ENCODE data around the gene NPM1.

Gene NPM1

GRCh38 chr5:171450423-171451331 lies 63.0 kb downstream of the NPM1 start:
- DNase-seq (ENCODE audit: low read depth): no peak

DNA sequence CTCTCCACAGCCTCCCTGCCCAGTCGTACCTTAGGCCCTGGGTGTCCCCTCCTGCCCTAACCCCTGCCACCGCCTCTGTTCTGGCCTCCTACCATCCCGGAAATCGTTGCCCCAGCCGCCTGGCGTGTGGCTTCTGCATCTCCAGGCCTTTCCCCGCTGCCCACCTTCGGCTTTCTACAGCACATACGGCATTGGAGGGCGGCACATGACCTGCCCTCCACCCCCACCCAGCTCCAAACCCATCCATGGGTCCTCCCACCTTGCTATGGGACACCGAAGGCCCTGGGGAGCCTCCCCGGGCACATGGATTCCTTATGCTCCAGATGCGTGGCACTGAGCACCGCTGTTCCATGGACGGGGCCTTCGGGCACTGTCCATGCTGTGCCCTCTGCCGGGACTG lies 63.8 kb downstream of the NPM1 start:
- DNase-seq (ENCODE audit: low read depth): no peak

- DNase-seq (ENCODE audit: low read depth): no peak
Observed at GRCh38 chr5:171453056-171453725, 65.5 kb downstream of the NPM1 start.

DNA sequence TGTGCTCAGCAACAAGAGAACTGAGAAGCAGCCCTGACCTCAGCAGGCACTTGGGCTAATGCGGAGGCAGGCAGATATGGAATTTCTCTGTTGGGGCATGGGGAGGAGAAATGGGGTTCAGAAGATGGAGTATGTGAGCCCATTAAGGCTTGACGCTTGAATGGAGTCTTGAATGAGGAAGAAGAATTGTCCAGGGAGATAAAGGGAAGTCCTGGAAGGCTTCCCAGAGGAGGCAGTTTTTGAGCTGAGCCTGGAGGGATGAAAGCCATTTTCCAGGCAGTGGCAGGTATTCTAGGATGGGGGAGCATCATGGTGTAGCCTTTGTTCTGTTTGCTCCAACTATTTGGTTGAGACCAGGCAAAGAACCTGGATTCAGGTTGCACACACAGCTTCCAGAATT lies 66.3 kb downstream of the NPM1 start:
- DNase-seq (ENCODE audit: low read depth): no peak

DNA sequence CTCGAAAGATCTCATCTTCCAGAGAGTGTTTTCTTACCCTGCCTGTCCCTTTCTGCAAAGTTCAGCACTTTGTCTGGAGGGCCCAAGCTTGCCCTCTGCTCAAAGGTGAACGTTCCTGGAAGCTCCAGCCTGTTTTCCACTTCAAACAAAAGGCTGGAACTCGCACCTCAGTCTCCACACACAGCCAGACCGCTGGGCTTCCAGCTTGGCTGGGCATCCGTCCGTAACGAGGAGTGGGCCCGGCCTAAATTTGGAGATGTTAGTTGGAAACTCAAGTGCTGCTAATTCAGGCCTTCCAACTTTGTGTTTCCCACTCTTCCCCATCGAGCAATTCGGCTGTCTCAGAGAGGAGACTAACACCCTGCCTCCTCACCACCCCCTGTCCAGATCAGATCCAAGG lies 66.9 kb downstream of the NPM1 start:
- DNase-seq (ENCODE audit: low read depth): no peak

- no peak for DNase-seq (ENCODE audit: low read depth)
Observed at GRCh38 chr5:171455522-171455921, 67.9 kb downstream of the NPM1 start.

DNA sequence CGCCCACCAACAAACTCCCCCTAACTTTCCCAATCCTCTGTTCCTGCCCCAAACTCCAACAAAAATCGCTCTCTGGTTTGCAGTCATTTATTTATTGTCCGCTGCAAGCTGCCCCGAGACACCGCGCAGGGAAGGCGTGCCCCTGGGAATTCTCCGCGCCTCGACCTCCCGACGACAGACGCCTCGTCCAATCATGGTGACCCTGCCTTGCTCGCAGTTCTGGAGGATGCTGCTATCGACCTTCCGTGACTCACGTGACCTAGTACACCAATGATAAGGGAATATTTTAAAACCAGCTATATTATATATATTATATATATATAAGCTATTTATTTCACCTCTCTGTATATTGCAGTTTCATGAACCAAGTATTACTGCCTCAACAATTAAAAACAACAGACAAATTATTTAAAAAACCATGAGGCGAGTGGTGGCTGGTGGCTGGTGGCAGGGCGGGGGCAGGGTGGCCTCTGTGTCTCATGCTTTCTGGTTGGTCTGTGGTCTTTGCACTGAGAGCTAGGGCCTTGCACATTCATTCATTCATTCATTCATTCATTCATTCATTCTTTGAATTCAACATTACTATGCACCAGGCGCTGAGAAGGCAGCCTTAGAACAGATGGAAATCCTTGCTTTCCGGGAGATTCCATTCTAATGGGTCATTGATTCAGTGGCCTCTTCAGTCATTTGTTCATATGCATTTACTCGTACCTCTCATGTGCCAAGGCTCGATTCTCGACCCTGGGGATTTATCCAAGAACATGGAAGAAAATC lies 69.7 kb downstream of the NPM1 start:
- no peak for DNase-seq (ENCODE audit: low read depth)

DNA sequence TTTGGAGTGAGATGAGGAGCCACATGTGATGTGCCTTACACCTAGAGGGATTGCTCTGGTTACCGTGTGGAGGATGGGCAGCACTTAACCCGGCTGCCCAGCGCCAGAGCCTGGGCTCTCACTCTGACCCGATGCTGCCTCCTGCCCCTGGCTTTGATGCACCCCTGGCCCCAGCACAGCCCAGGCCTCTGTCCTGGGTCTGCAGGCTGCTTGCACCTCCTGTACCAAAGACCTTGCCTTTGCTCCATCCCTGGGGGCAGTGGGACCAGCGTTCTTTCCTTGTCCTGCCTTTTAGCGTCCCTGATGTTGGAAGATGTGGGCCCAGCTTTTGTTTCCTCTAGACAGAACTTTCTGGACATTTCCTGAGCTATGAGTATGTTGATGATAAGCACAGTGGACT lies 72.2 kb downstream of the NPM1 start:
- DNase-seq (ENCODE audit: low read depth): no peak
